PC-3 (cell line): ENCODE results near the gene ZBTB49.

Experiments used
- EZH2 ChIP-seq: fragments of 300-600 bp; sonication (generic); IDR thresholded peaks from one replicate; pipeline ENCODE4 v1.6.1; 2017; ENCODE audit warnings: antibody characterized with exemption, mild to moderate bottlenecking, low read length; ENCODE audit not compliant: unreplicated experiment
- EZH2phosphoT487 ChIP-seq: fragments of 300-600 bp; sonication (generic); IDR thresholded peaks from 2 replicates; pipeline ENCODE4 v1.6.1; 2018; ENCODE audit warnings: mild to moderate bottlenecking, antibody characterized with exemption, low read length, borderline replicate concordance
- TF ChIP-seq, protein P1 (sequence below): fragments of 300-600 bp; sonication (generic); conservative IDR thresholded peaks from 2 replicates; pipeline ENCODE4 v1.5.1; 2017; ENCODE audit warnings: antibody characterized with exemption, low read depth, mild to moderate bottlenecking, low read length

DNA sequence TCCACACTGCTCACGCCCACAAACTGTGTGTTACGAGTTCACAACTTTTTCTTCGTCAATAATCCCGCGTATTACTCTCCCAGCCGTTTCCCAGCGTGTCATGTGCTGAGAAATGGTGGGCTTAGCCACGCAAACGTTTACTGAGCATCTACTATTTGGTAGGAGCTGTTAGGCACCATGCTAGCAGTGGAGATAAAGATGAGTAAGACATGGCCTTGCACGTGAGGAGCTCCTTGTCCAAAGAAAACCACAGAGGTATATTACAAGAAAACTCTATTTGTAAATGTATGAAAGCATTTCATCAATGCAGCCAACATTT is 41.2 kb upstream of the ZBTB49 start:
- TF ChIP-seq, protein P1, sequence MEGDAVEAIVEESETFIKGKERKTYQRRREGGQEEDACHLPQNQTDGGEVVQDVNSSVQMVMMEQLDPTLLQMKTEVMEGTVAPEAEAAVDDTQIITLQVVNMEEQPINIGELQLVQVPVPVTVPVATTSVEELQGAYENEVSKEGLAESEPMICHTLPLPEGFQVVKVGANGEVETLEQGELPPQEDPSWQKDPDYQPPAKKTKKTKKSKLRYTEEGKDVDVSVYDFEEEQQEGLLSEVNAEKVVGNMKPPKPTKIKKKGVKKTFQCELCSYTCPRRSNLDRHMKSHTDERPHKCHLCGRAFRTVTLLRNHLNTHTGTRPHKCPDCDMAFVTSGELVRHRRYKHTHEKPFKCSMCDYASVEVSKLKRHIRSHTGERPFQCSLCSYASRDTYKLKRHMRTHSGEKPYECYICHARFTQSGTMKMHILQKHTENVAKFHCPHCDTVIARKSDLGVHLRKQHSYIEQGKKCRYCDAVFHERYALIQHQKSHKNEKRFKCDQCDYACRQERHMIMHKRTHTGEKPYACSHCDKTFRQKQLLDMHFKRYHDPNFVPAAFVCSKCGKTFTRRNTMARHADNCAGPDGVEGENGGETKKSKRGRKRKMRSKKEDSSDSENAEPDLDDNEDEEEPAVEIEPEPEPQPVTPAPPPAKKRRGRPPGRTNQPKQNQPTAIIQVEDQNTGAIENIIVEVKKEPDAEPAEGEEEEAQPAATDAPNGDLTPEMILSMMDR = no peak
- TF ChIP-seq EZH2 (no peak), EZH2phosphoT487 (no peak)
